Stimulated activated naive CD8-positive, alpha-beta T cell treated with anti-CD3 and anti-CD28 coated beads, Interleukin-15, Interleukin-2, amounts not matched to agents 100 ng/mL and 50 ng/mL, for 24 hours (primary cell): Measurements from ENCODE around the gene ALG1.

Experiments used
- H3K27ac Mint-ChIP-seq: one replicate; pipeline ENCODE4 v1.8.0; 2021; ENCODE audit warnings: mild to moderate bottlenecking, mixed read lengths
- H3K27me3 Mint-ChIP-seq: one replicate; pipeline ENCODE4 v1.8.0; 2021; ENCODE audit warnings: mixed read lengths
- H3K36me3 Mint-ChIP-seq: one replicate; pipeline ENCODE4 v1.8.0; 2021; ENCODE audit warnings: low read depth, mixed read lengths
- H3K4me1 Mint-ChIP-seq: one replicate; pipeline ENCODE4 v1.8.0; 2021; ENCODE audit warnings: low read depth, mixed read lengths
- H3K4me3 Mint-ChIP-seq: one replicate; pipeline ENCODE4 v1.8.0; 2021; ENCODE audit warnings: mild to moderate bottlenecking, mixed read lengths
- H3K9me3 Mint-ChIP-seq: one replicate; pipeline ENCODE4 v1.8.0; 2021; ENCODE audit warnings: mixed read lengths

Gene ALG1, protein sequence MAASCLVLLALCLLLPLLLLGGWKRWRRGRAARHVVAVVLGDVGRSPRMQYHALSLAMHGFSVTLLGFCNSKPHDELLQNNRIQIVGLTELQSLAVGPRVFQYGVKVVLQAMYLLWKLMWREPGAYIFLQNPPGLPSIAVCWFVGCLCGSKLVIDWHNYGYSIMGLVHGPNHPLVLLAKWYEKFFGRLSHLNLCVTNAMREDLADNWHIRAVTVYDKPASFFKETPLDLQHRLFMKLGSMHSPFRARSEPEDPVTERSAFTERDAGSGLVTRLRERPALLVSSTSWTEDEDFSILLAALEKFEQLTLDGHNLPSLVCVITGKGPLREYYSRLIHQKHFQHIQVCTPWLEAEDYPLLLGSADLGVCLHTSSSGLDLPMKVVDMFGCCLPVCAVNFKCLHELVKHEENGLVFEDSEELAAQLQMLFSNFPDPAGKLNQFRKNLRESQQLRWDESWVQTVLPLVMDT

DNA sequence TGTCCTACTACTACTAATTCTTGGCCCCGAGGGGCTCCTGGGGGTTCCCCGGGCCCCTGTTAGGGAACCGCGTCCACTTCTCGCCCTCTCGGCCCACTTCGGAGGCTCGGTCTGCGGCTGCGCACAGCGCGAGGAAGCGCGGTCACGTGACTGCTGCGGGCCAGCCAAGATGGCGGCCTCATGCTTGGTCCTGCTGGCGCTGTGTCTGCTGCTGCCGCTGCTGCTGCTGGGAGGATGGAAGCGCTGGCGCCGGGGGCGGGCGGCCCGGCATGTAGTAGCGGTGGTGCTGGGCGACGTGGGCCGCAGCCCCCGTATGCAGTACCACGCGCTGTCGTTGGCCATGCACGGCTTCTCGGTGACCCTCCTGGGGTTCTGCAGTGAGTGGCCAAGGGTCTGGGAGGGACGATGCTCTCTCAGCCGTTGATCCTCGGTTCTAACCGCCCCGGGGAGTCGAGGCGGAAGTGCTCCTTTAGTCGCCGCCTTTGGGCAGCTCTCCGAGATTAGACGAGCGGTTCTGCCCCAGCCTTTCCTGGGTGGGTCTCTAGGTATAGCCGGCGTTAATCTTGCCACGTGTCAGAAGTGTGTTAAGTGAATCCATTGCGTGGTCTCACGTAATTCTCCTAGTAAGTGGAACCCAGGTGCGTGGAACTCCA, at the start of gene ALG1:
TSS of gene ALG1 (plus strand) at position 163 of the 653 bp plus-strand sequence. CDS start at position 170, 7 bp downstream.
- Mint-ChIP-seq H3K4me3 (peak within 1 kb of the TSS; percentile 96), H3K9me3 (no peaks in the 10 kb centered on the region), H3K36me3 (peaks cover 24% of the 10 kb centered on the region), H3K27me3 (no peaks in the 10 kb centered on the region), H3K4me1 (peaks cover 32% of the 10 kb centered on the region), H3K27ac (peak within 1 kb of the TSS; percentile 95)

DNA sequence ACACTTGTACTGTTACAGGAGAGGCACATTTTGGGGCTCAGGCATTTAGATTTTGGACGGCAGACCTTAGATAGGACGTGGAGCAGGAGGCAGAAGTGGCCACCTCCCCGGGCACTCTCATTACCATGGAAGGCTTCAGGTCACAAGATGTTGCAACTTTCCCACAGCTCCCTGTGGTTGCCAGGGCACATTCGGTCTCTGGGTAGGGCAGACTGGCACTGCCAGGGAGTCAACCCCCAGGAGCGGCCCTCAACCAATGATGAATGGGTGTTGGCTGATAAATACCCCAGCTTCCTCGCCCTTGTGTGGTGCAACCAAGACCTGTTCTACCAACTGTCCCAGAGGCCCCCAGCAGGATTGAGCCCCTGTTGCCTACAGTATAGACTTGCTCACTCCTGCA, 49.1 kb upstream of the ALG1 start:
- Mint-ChIP-seq H3K4me1 (no peaks in the 10 kb centered on the region), H3K27ac (no peak overlapping the region), H3K4me3 (no peak overlapping the region), H3K36me3 (no peaks in the 10 kb centered on the region), H3K27me3 (no peaks in the 10 kb centered on the region), H3K9me3 (no peaks in the 10 kb centered on the region)

DNA sequence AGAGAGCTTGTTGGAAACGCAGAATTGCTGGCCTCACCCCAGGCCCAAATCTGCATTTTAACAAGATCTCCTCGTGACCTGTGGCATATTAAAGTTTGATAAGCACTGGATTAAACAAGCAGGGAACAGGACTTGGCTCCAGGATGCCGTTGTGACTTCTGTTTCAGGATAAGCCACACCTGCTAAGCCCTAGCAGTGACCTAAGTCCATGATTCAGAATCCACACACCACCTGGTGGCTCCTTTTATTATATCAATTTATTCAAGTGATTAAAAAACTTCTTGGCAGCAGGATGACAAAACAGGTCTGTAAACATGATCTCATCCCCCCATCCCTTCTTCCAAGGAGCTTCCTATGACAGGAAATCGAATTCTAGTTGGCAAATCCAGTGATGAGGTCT, 47.0 kb upstream of the ALG1 start:
- Mint-ChIP-seq H3K27ac (no peak overlapping the region), H3K36me3 (peaks cover 4% of the 10 kb centered on the region), H3K4me1 (no peaks in the 10 kb centered on the region), H3K9me3 (no peaks in the 10 kb centered on the region), H3K4me3 (no peak overlapping the region), H3K27me3 (no peaks in the 10 kb centered on the region)

DNA sequence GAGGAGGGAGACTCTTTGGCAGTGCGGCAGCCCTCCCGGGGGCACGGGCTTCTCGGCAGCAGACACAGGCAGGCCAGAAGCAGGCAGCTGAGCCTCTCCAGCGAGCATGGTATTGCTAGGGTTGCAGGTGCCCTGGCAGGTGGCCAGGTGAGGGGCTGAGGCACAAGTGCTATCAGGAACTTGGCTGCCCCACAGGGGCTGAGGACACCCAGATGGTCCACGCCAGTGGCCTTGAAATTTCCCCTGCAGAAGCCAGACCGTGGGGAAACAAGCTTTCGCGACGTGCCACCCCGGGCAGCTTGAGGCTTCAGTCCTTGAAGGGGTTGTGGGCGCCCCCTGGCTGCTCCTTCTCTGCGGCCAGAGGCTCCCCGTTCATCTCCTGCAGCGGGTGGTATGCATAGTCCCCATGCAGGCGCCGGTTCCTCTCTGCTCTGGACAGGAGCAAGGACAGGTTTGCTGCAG, 46.4 kb upstream of the ALG1 start:
- H3K36me3 Mint-ChIP-seq: peaks cover 4% of the 10 kb centered on the region

DNA sequence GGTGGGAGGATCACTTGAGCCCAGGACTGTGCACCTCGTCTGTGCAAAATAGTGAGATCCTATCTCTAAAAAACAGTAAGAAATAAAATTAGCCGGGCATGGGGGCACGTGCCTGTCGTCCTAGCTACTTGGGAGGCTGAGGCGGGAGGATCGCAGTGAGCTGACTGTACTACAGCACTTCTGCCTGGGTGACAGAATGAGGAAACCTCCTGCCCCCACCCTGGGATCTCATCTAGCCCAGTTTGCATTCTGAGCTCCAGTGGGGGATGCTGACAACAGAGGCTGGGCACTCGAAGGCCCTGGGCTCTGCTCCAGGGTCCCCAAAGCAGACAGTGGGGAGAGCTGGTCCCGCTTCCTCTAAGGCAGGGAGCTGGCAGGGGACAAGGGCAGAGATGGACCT, 45.0 kb upstream of the ALG1 start:
- Mint-ChIP-seq H3K36me3 (peaks cover 14% of the 10 kb centered on the region), H3K27ac (no peak overlapping the region), H3K9me3 (no peaks in the 10 kb centered on the region), H3K4me1 (no peaks in the 10 kb centered on the region), H3K4me3 (no peak overlapping the region), H3K27me3 (no peaks in the 10 kb centered on the region)

More for the DNA sequence above, 46.4 kb upstream of the ALG1 start:
- no peak overlapping the region for H3K27ac Mint-ChIP-seq
- no peaks in the 10 kb centered on the region for H3K4me1 Mint-ChIP-seq
- H3K27me3 Mint-ChIP-seq: no peaks in the 10 kb centered on the region
- no peaks in the 10 kb centered on the region for H3K9me3 Mint-ChIP-seq
- H3K4me3 Mint-ChIP-seq: no peak overlapping the region

DNA sequence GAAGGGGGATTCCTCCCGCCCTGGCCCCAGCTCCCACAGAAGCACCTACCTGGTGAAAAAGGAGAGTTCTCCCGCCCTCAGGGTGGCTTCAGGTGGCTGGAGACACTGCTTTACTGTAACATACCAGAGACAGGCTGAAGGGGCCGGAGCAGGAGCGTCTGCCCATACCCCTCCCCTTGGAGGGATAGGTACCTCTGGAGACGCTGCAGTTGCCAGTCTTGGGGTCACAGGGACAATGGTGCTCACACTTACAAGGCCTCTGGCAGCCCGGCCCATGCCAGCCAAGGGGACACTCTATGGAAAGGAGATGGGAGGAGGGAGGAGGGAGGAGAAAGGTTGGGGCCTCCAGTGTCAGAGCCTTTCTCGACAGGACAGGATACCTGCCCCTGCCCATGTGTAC, 44.6 kb upstream of the ALG1 start:
- Mint-ChIP-seq H3K27me3 (no peaks in the 10 kb centered on the region), H3K4me1 (no peaks in the 10 kb centered on the region), H3K27ac (no peak overlapping the region), H3K4me3 (no peak overlapping the region), H3K36me3 (peaks cover 16% of the 10 kb centered on the region), H3K9me3 (no peaks in the 10 kb centered on the region)

DNA sequence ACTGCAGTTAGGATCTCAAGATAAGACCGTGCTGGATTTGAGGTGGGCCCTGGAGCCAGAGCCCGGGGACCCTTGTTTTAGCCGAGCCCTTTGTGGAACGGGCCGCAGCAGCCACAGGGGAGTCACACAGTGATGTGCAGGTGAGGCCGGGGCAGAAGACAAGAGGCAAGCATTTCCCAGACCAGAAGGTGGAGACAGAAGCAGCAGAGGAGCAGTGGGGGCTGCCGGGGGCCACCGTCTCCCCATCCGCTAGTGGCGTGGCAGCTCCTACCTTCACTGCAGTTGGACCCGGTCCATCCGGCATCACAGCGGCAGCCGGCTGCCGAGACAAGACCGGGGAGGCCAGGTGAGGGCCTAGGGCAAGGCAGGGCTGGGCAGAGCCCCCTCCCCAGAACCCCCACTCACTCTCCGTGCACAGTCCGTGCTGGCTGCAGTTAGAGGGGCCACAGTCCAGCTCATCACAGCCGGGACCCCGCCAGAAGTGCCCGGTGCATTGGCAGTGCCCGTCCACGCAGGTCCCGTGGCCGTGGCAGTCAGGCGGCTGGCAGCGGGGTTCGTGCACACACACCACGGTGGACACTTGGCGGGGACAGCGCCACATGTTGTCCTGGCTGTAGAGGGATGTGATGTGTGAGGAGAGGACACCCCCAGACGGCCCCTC, 43.9 kb upstream of the ALG1 start:
- peaks cover 16% of the 10 kb centered on the region for H3K36me3 Mint-ChIP-seq
- peaks cover 3% of the 10 kb centered on the region for H3K4me1 Mint-ChIP-seq
- H3K9me3 Mint-ChIP-seq: no peaks in the 10 kb centered on the region
- H3K27ac Mint-ChIP-seq: no peak overlapping the region
- no peak overlapping the region for H3K4me3 Mint-ChIP-seq
- H3K27me3 Mint-ChIP-seq: no peaks in the 10 kb centered on the region

DNA sequence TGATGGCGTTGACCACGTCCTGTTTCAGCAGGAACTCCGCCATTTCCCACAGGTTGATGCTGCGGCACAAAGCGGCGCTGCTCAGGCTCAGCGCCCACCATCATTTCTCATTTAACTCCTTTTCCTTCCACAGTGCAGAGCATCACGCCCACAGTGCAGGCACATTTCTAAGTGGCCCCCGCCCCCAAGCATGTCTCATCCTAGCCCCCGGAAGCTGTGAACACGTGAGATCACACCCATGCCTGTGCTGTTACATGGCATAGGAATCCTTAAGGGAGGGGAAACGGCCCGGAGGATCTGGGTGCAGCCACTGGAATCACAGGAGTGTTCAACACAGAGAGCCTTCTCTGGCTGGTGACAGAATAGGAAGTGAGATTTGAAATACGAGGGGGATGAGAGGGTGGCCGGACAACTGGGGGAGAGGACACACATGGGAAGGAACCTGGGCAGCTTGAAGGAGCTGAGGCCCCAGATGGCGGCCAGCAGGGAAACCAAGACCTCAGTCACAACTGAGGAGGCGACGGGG, 42.6 kb upstream of the ALG1 start:
- Mint-ChIP-seq H3K36me3 (peaks cover 16% of the 10 kb centered on the region), H3K27me3 (no peaks in the 10 kb centered on the region), H3K4me3 (no peak overlapping the region), H3K27ac (no peak overlapping the region), H3K9me3 (no peaks in the 10 kb centered on the region), H3K4me1 (peaks cover 9% of the 10 kb centered on the region)

DNA sequence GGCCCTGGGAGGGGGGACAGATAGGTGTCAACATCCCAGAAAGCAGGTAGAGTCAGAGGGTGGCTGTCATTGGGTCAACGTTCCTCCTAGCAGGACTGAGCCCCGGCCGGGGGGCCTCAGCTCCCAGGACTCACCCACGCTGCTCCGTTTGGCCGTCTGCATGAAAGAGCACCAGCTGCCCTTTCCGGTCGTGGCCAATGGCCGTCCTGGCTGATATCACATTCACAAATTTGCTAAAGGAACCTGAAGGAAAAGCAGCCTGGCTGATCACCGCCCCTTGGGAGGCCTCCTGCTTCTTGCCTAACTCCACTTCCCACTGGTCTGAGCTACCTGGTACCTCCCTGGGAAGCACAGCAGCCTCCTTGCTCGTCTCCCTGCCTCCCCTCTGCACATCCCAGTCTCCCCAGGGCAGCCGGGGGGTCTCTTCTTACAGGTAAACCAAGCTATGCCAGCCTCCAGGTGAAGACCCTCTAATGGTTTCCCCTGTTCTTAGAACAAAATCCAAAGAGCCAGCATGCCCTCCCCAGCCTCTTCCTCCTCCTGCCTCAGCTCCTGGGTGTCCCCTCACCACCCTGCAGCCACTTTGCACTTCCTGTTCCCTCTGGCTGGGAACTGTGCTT, 41.3 kb upstream of the ALG1 start:
- Mint-ChIP-seq H3K27ac (no peak overlapping the region), H3K4me1 (peaks cover 16% of the 10 kb centered on the region), H3K9me3 (no peaks in the 10 kb centered on the region), H3K27me3 (no peaks in the 10 kb centered on the region), H3K36me3 (peaks cover 16% of the 10 kb centered on the region), H3K4me3 (no peak overlapping the region)

DNA sequence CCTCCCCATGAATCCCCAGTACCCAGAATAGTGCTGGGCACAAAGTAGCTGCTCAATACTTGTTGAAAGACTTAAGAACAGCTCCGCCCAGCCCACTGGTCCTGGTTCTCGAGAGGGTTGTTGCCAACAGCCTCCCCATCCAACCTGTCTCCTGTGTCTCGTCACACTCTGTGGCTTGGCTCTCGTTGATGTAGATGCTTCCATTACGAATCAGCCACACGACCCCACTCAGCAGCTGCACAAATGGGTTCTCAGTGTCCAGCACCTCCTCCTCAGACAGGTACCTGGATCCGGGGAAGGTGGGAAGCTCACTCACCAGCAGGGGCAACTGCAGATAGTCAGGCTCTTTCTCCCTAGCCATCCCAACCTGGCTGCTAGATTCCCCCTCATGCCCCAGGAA, 40.0 kb upstream of the ALG1 start:
- peak overlapping the region; percentile 33 for H3K4me3 Mint-ChIP-seq
- H3K27ac Mint-ChIP-seq: no peak overlapping the region
- H3K4me1 Mint-ChIP-seq: peaks cover 16% of the 10 kb centered on the region
- peaks cover 16% of the 10 kb centered on the region for H3K36me3 Mint-ChIP-seq
- no peaks in the 10 kb centered on the region for H3K9me3 Mint-ChIP-seq
- H3K27me3 Mint-ChIP-seq: no peaks in the 10 kb centered on the region

DNA sequence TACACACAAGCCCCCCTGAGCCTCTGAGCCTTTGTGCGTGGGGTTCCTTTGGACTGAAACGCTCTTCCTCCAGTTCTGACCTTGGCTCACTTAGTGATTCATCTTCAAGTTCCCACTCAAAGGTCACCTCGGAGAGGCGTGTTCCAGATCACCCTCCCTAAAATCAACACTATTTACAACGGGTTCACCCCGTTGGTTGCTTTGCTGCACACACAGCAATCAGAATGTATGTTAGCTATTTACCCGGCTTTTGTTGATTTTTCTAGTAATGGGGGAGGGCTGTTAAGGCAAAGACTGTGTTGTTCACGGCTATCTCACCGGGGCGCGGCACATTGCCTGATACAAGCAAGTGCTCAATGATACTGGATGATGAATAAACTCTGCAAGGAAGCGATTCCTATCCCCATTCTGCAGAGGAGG, 38.9 kb upstream of the ALG1 start:
- Mint-ChIP-seq H3K36me3 (peaks cover 16% of the 10 kb centered on the region), H3K9me3 (no peaks in the 10 kb centered on the region), H3K4me1 (peaks cover 16% of the 10 kb centered on the region), H3K27ac (peak overlapping the region; percentile 54), H3K27me3 (no peaks in the 10 kb centered on the region), H3K4me3 (peak overlapping the region; percentile 77)

DNA sequence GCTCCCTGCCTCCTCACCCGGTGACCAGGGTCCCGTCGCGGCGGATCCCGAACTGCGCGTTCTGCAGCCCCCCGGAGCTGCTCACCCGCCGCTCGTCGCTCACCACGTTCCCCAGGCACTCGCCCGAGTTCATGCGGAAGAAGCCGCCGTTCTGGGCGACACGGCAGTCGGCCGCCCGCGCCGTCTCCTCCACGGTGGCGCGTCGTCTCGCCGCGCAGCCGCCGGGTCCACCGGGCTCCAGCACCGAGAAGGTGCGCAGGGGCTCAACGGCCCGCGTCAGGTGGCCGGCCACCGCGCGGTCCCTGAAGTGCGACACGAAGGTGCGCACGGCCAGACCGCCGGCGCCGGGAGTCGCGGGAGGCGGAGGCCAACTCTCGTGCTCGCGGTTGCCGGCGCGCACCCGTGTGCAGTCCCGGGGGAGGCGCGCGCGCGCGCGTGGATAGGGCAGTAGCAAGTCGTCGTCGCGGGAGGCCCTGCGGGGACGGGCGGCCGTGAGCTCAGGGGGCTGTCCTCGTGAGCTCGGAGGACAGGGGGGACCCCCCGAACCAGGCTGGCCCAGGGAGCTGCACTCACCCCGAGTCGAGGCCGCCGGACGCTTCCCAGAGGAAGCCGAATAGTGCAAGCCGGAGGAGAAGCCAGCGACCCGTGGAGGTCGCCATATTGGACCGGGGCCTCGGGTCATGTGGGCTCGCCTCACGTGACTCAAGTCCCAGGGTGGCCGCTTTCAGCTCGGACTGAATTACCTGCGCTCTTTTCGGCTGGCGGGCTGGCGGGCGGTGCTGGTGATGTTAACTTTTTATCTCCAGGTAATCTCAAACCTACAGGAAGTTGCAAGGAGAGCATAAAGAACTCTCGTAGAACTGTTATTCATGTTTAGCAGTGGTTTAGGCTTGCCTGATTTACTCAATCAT, 38.1 kb upstream of the ALG1 start, which contains the start of gene NAGPA:
TSS of gene NAGPA (minus strand) at position 680 of the 911 bp plus-strand sequence. CDS start at position 659, 21 bp downstream.
- H3K4me1 Mint-ChIP-seq: peaks cover 16% of the 10 kb centered on the region
- H3K36me3 Mint-ChIP-seq: peaks cover 16% of the 10 kb centered on the region
- peak within 1 kb of the TSS; percentile 92 for H3K27ac Mint-ChIP-seq
- no peaks in the 10 kb centered on the region for H3K27me3 Mint-ChIP-seq
- H3K4me3 Mint-ChIP-seq: peak within 1 kb of the TSS; percentile 89
- no peaks in the 10 kb centered on the region for H3K9me3 Mint-ChIP-seq

DNA sequence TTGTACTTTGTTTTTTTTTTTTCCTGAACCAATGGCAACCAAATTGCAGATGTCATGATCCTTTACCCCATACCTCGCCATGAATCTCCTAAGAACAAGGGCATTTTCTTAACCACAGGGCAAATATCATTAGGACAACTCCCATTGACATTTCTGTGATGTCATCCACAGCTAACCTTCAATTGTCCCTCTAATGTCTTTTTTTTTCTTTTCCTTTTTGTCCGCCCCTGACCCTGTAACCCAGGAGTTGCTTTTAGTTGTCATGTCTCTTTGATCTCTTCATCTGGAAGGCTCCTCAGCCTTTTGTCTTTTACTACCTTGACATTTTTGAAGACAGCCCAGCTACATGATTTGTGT, 37.5 kb upstream of the ALG1 start:
- Mint-ChIP-seq H3K4me3 (peak overlapping the region; percentile 89), H3K27me3 (no peaks in the 10 kb centered on the region), H3K27ac (peak overlapping the region; percentile 92), H3K4me1 (peaks cover 16% of the 10 kb centered on the region), H3K36me3 (peaks cover 11% of the 10 kb centered on the region), H3K9me3 (no peaks in the 10 kb centered on the region)

DNA sequence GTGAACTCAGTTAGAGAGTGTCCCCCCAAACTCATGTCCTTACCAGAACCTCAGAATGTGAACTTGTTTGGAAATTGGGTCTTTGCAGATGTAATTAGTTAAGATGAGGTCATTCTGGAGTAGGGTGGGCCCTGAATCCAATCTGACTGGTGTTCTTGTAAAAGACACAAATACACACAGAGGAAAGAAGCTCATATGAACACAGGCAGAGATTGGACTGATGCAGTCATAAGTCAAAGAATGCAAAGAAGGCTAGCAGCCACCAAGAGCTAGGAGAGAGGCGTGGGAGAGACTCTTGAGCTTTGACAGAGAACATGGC, 35.8 kb upstream of the ALG1 start:
- H3K4me3 Mint-ChIP-seq: no peak overlapping the region

More for the DNA sequence above, 35.8 kb upstream of the ALG1 start:
- H3K27me3 Mint-ChIP-seq: no peaks in the 10 kb centered on the region
- peaks cover 9% of the 10 kb centered on the region for H3K36me3 Mint-ChIP-seq
- peaks cover 16% of the 10 kb centered on the region for H3K4me1 Mint-ChIP-seq
- no peak overlapping the region for H3K27ac Mint-ChIP-seq
- no peaks in the 10 kb centered on the region for H3K9me3 Mint-ChIP-seq
